ENCODE results near the gene IFT122.

- TF ChIP-seq CTCF (IDR thresholded peaks at IDR 0.05) (no peak), POLR2A (IDR thresholded peaks at IDR 0.05; ENCODE audit: low read length) (no peak), FOSB (CRISPR knock-in tag; IDR thresholded peaks at IDR 0.05) (no peak), MYC (IDR thresholded peaks at IDR 0.05; ENCODE audit: borderline replicate concordance, low read length) (no peak), NR3C1 (IDR thresholded peaks at IDR 0.05) (no peak), CEBPB (IDR thresholded peaks at IDR 0.05) (no peak), ZFP36 (IDR thresholded peaks at IDR 0.05; ENCODE audit: borderline replicate concordance, partially characterized antibody) (no peak), REST (IDR thresholded peaks at IDR 0.05) (no peak), HOXB13 (CRISPR knock-in tag; IDR thresholded peaks at IDR 0.05; ENCODE audit: low read depth) (no peak), RFX5 (IDR thresholded peaks at IDR 0.05) (no peak), MAX (IDR thresholded peaks at IDR 0.05) (no peak), HOXB5 (CRISPR knock-in tag; IDR thresholded peaks at IDR 0.05) (no peak), USF2 (IDR thresholded peaks at IDR 0.05) (no peak), RAD21 (conservative IDR thresholded peaks at IDR 0.05 in 1 of 2, IDR thresholded peaks at IDR 0.05 in 1 of 2) (no peak)
These were observed 11.0 kb upstream of the IFT122 start for GRCh38 chr3:129429080-129429451.
